GM12878 (cell line): ENCODE measurements around the gene PIK3R4. TPM values are rescaled to one million over a fixed set of nuclear protein-coding genes. Genes with fewer than 3 reads are reported as not detected.

Source experiments
- ATAC-seq: fragments of 200-7000 bp; cut with Tn5 transposase; 3 replicates; pipeline ENCODE4 v1.9.1; 2020; ENCODE audit warnings: mild to moderate bottlenecking, moderate library complexity
- BruUV-seq: library from RNA; stranded (reverse); fragments of 400-500 nt; replicated peaks from 2 replicates; lab custom pipeline; 2021; lab: Mats Ljungman, UMichigan
- CTCF ChIA-PET: fragments of 300-600 bp; sonication (Branson Sonifier 250); formaldehyde crosslinking; extraction: SDS; loops from one replicate; lab custom pipeline; 2021; ENCODE audit warnings: inconsistent platforms; lab: Yijun Ruan, JAX
- POLR2A ChIA-PET: fragments of 350-600 bp; formaldehyde crosslinking; extraction: SDS; loops from one replicate; lab custom pipeline; 2021; ENCODE audit warnings: inconsistent platforms; lab: Charles Lee
- RAD21 ChIA-PET: fragments of 300-600 bp; sonication (Branson Sonifier 250); formaldehyde crosslinking; loops from one replicate; lab custom pipeline; 2023; ENCODE audit warnings: antibody characterized with exemption; ENCODE audit not compliant: unreplicated experiment; lab: Charles Lee
- SMC1A ChIA-PET: fragments of 300-600 bp; sonication (Branson Sonifier 250); formaldehyde crosslinking; loops from one replicate; lab custom pipeline; 2023; ENCODE audit not compliant: unreplicated experiment, uncharacterized antibody; lab: Charles Lee
- DNase-seq: peaks from one replicate; pipeline ENCODE4 v3.0.0-alpha.2; 2011; ENCODE audit warnings: low read depth, low spot score
- FAIRE-seq: peaks from 3 replicates; lab custom pipeline; 2011; peaks lifted over from hg19 to GRCh38; lab: Jason Lieb, UNC
- H2AFZ ChIP-seq: 2 replicates; pipeline ENCODE4 v1.6.0; 2011; ENCODE audit warnings: low read depth, low read length, control low read depth; ENCODE audit not compliant: control insufficient read depth
- H3K27ac ChIP-seq: 2 replicates; pipeline ENCODE4 v1.5.1; 2011; ENCODE audit warnings: control low read depth; ENCODE audit not compliant: control insufficient read depth, insufficient read depth
- H3K27me3 ChIP-seq, 2 experiments: replicated peaks in 1 of 2; 2 replicates each; pipeline versions ENCODE4 v1.6.0 to v1.6.1; 2011; ENCODE audit warnings: low read length in 1 of 2; ENCODE audit not compliant: control insufficient read depth in 2 of 2, insufficient read depth in 2 of 2
- H3K36me3 ChIP-seq, 2 experiments: 2 replicates each; pipeline ENCODE4 v1.5.1; 2011; ENCODE audit warnings: low read length in 1 of 2; ENCODE audit not compliant: control insufficient read depth in 2 of 2, insufficient read depth in 2 of 2
- H3K4me1 ChIP-seq: 2 replicates; pipeline ENCODE4 v1.6.1; 2011; ENCODE audit warnings: mild to moderate bottlenecking, low read length, moderate library complexity, mixed read lengths; ENCODE audit not compliant: control insufficient read depth, insufficient read depth
- H3K4me2 ChIP-seq: 2 replicates; pipeline ENCODE4 v1.6.0; 2011; ENCODE audit warnings: control low read depth; ENCODE audit not compliant: control insufficient read depth, insufficient read depth
- H3K4me3 ChIP-seq: fragments of 200-600 bp; sonication (generic); 2 replicates; pipeline ENCODE4 v1.5.1; 2016
- H3K79me2 ChIP-seq: 2 replicates; pipeline ENCODE4 v1.6.0; 2011; ENCODE audit warnings: low read length; ENCODE audit not compliant: control insufficient read depth, insufficient read depth
- H3K9ac ChIP-seq: 2 replicates; pipeline ENCODE4 v1.8.0; 2011; ENCODE audit warnings: low read length, control low read depth, mixed read lengths; ENCODE audit not compliant: control insufficient read depth, insufficient read depth
- H3K9me3 ChIP-seq: replicated peaks from 3 replicates; pipeline ENCODE4 v1.5.1; 2011; ENCODE audit warnings: mild to moderate bottlenecking, low read length; ENCODE audit not compliant: control insufficient read depth, insufficient read depth
- H4K20me1 ChIP-seq: 2 replicates; pipeline ENCODE4 v1.6.0; 2011; ENCODE audit not compliant: control insufficient read depth, insufficient read depth
- BCL3 ChIP-seq: IDR thresholded peaks from 2 replicates; pipeline ENCODE4 v1.6.1; 2011; ENCODE audit warnings: borderline replicate concordance, low read depth, mild to moderate bottlenecking, moderate library complexity, low read length; ENCODE audit not compliant: insufficient read depth, poor library complexity, severe bottlenecking
- CHD2 ChIP-seq: IDR thresholded peaks from 2 replicates; pipeline ENCODE4 v1.6.1; 2011; ENCODE audit warnings: low read depth, low read length, improper control_type of control experiment, borderline replicate concordance
- CUX1 ChIP-seq: IDR thresholded peaks from 2 replicates; pipeline ENCODE4 v1.6.1; 2012; ENCODE audit warnings: improper control_type of control experiment, low read depth, low read length; ENCODE audit not compliant: insufficient replicate concordance
- IKZF1 ChIP-seq: fragments of 450-650 bp; conservative IDR thresholded peaks from 2 replicates; pipeline ENCODE4 v1.6.1; 2017; ENCODE audit warnings: antibody characterized with exemption, mild to moderate bottlenecking
- PAX5 ChIP-seq: IDR thresholded peaks from 2 replicates; pipeline ENCODE4 v1.6.1; 2011; ENCODE audit warnings: low read depth, low read length, borderline replicate concordance
- SREBF1 ChIP-seq: IDR thresholded peaks from 2 replicates; pipeline ENCODE4 v1.6.1; 2012; ENCODE audit warnings: mild to moderate bottlenecking, low read length
- WGBS: methylation state at CpG from one replicate; pipeline ENCODE4 v1.1.6; 2016; ENCODE audit warnings: low lambda C conversion rate; ENCODE audit not compliant: insufficient replicate concordance, insufficient coverage; ENCODE audit errors: missing lambda C conversion rate; 5-methylcytosine and 5-hydroxymethylcytosine counted together
- in situ Hi-C: fragments of 300-500 bp; cut with MboI; formaldehyde crosslinking; loops from 9 replicates; pipeline ENCODE4 v1.14.3; 2018; ENCODE audit warnings: mixed read lengths
- intact Hi-C: fragments of 100-400 bp; cut with micrococcal nuclease; formaldehyde crosslinking; loops from one replicate; pipeline ENCODE4 v1.14.2; 2022; ENCODE audit not compliant: unreplicated experiment
- polyA plus RNA-seq, 11 experiments: library from polyadenylated mRNA; depleted of rRNA in 4 of 11; unstranded in 6 of 11; stranded (reverse) in 5 of 11; fragments of >200 nt; fragmentation: Nextera tagmentation in 4 of 11; fragmentation: Illumina TruSeq in 1 of 11; extraction: Ambion mirVana in 4 of 11; extraction: Trizol in 1 of 11; gene quantifications; 1 replicate in 1 of 11; 2 replicates in 10 of 11; pipeline versions ENCODE4 v1.2.1 to v1.2.3, GENCODE V29; 2011 to 2016; ENCODE audit warnings: inconsistent platforms in 2 of 11, missing spikeins in 2 of 11, low read depth in 1 of 11
- total RNA-seq, 4 experiments: library from RNA; depleted of rRNA in 3 of 4; stranded (reverse); fragments of >200 nt in 3 of 4; fragmentation: Illumina TruSeq in 1 of 4; extraction: Trizol in 1 of 4; gene quantifications; 2 replicates each; pipeline versions ENCODE4 v1.2.1 to v1.2.3, GENCODE V29; 2013 to 2021
- TF ChIP-seq, protein P1 (sequence below): fragments of 450-650 bp; IDR thresholded peaks from 2 replicates; pipeline ENCODE4 v1.6.1; 2017; ENCODE audit warnings: mild to moderate bottlenecking

The PIK3R4 gene
- total and polyA plus RNA-seq, 10 of the 15 experiments (the other 5 are each of a cell fraction or from before 2014, with no cell fraction given) = 22.6 to 50.2 (median 31.1) TPM

- in situ Hi-C loops (no loop called here), intact Hi-C loops (no loop called here)
- SMC1A ChIA-PET = interaction anchor here (1.0 kb wide), 1 partner anchor 25 kb away, joined by 3 read pairs; no protein-coding TSS in a partner anchor
- ATAC-seq = no peak
- Histone ChIP-seq H3K79me2 (no peaks in the 10 kb centered on the region), H4K20me1 (no peaks in the 10 kb centered on the region), H3K36me3 (no peaks in the 10 kb centered on the region), H3K4me3 (no peak overlapping the region), H3K9me3 (no peaks in the 10 kb centered on the region), H2AFZ (no peak overlapping the region), H3K27ac (no peak overlapping the region), H3K4me1 (no peaks in the 10 kb centered on the region), H3K4me2 (no peak overlapping the region), H3K27me3 (no peaks in the 10 kb centered on the region), H3K9ac (no peak overlapping the region)
- no TSS peak for BruUV-seq
- POLR2A ChIA-PET = no interaction called here
- CTCF ChIA-PET = interaction anchor here (1.1 kb wide), 1 partner anchor 28 kb away, joined by 3 read pairs; no protein-coding TSS in a partner anchor
- 75% methylated on average over 2 of the region's 2 CpGs for WGBS
- no peak for DNase-seq
- FAIRE-seq = no peak
- RAD21 ChIA-PET = no interaction called here
- TF ChIP-seq BCL3 (no peak), IKZF1 (no peak)
Measured at GRCh38 chr3:130671545-130672312, 74.9 kb downstream of the PIK3R4 start.

- POLR2A ChIA-PET = no interaction called here
- TF ChIP-seq, protein P1, sequence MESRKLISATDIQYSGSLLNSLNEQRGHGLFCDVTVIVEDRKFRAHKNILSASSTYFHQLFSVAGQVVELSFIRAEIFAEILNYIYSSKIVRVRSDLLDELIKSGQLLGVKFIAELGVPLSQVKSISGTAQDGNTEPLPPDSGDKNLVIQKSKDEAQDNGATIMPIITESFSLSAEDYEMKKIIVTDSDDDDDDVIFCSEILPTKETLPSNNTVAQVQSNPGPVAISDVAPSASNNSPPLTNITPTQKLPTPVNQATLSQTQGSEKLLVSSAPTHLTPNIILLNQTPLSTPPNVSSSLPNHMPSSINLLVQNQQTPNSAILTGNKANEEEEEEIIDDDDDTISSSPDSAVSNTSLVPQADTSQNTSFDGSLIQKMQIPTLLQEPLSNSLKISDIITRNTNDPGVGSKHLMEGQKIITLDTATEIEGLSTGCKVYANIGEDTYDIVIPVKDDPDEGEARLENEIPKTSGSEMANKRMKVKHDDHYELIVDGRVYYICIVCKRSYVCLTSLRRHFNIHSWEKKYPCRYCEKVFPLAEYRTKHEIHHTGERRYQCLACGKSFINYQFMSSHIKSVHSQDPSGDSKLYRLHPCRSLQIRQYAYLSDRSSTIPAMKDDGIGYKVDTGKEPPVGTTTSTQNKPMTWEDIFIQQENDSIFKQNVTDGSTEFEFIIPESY = no peak
- no peak for TF ChIP-seq SREBF1
- TF ChIP-seq PAX5 = no peak
- no peak for TF ChIP-seq CHD2
- TF ChIP-seq CUX1 = no peak
Measured at GRCh38 chr3:130669740-130670139, 76.9 kb downstream of the PIK3R4 start.

More at GRCh38 chr3:130669740-130670139, 76.9 kb downstream of the PIK3R4 start:
- Histone ChIP-seq H3K79me2 (no peaks in the 10 kb centered on the region), H3K9ac (no peak overlapping the region), H3K9me3 (no peaks in the 10 kb centered on the region), H3K4me2 (no peak overlapping the region), H3K4me1 (no peaks in the 10 kb centered on the region), H3K4me3 (no peak overlapping the region), H3K36me3 (no peaks in the 10 kb centered on the region), H2AFZ (no peak overlapping the region), H4K20me1 (no peaks in the 10 kb centered on the region), H3K27ac (no peak overlapping the region), H3K27me3 (no peaks in the 10 kb centered on the region)
- DNase-seq (no peak), FAIRE-seq (no peak), ATAC-seq (no peak)
- ChIA-PET CTCF (no interaction called here), SMC1A (no interaction called here), RAD21 (no interaction called here)
- WGBS = 100% methylated on average over 2 of the region's 2 CpGs
- in situ Hi-C loops (no loop called here), intact Hi-C loops (no loop called here)
- no TSS peak for BruUV-seq
